Suprapubic skin (tissue), 4 donors: ENCODE results near the gene OR6K2. TPM values are rescaled to one million over a fixed set of nuclear protein-coding genes. Genes with fewer than 3 reads are reported as not detected.
"Not testable (repeated sequence)": the region's sequence is repeated elsewhere in the genome, so short reads cannot be mapped to it uniquely, and the experiment has no call there.

Experiments
- DNase-seq, 2 donors: peaks; one replicate each; pipeline ENCODE4 v3.0.0-alpha.2; 2019; ENCODE audit warnings: low spot score in 2 of 2
- H3K27ac ChIP-seq: fragments of 200-600 bp; sonication (generic); one replicate; pipeline ENCODE4 v1.5.1; 2019
- H3K27me3 ChIP-seq: fragments of 200-600 bp; sonication (generic); one replicate; pipeline ENCODE4 v1.5.1; 2019
- H3K36me3 ChIP-seq: fragments of 200-600 bp; sonication (generic); one replicate; pipeline ENCODE4 v1.5.1; 2019
- H3K4me1 ChIP-seq: fragments of 200-600 bp; sonication (generic); one replicate; pipeline ENCODE4 v1.5.1; 2019
- H3K4me3 ChIP-seq: fragments of 200-600 bp; sonication (generic); one replicate; pipeline ENCODE4 v1.5.1; 2019; ENCODE audit warnings: mild to moderate bottlenecking
- H3K9me3 ChIP-seq: fragments of 200-600 bp; sonication (generic); one replicate; pipeline ENCODE4 v1.5.1; 2019
- CTCF ChIP-seq, 2 donors: fragments of 200-600 bp in 1 of 2; fragments of 450-650 bp in 1 of 2; sonication (generic) in 1 of 2; IDR thresholded peaks; one replicate each; pipeline ENCODE4 v1.5.1; 2016 to 2019; ENCODE audit warnings: antibody characterized with exemption in 2 of 2, mild to moderate bottlenecking in 1 of 2, moderate library complexity in 1 of 2
- EP300 ChIP-seq: sonication (generic); formaldehyde crosslinking; IDR thresholded peaks from one replicate; pipeline ENCODE4 v1.6.1; 2017; ENCODE audit warnings: antibody characterized with exemption
- POLR2A ChIP-seq, 2 donors: fragments of 450-650 bp; IDR thresholded peaks; one replicate each; pipeline ENCODE4 v1.6.1; 2017; ENCODE audit warnings: antibody characterized with exemption in 2 of 2, mild to moderate bottlenecking in 2 of 2, moderate library complexity in 2 of 2
- POLR2AphosphoS5 ChIP-seq, 3 donors: sonication (generic); formaldehyde crosslinking; IDR thresholded peaks; one replicate each; pipeline ENCODE4 v1.6.1; 2017; ENCODE audit warnings: antibody characterized with exemption in 3 of 3
- WGBS: methylation state at CpG from one replicate; pipeline ENCODE4 v1.1.5; 2018; 5-methylcytosine and 5-hydroxymethylcytosine counted together
- total RNA-seq, 4 donors: library from RNA; depleted of rRNA; stranded (reverse); fragments of >200 nt; gene quantifications; one replicate each; pipeline ENCODE4 v1.1.0, GENCODE V29; 2016

OR6K2 gene
- total RNA-seq, 4 donors from 2014 or later = not detected

DNA sequence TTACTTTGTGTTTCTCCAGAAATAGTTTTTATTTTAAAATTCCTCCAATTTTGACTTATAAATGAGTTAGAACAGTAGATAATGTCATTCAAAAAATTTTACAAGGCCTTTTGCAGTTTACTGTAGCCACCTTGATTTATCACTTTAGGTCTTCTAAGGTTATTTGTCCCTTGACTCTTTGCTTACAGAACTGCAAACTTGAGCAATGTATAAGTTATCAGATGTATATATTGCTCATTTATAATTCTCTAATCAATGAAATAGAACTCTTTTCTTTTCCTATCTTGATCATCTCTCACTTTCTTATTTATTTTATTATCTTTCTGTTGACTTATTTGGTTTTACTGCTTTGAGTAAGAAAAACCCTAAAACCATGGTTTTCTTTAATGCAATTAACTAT, 8.1 kb downstream of the OR6K2 start:
- H3K36me3 ChIP-seq = no peaks in the 10 kb centered on the region
- H3K27me3 ChIP-seq = no peaks in the 10 kb centered on the region
- H3K4me1 ChIP-seq = no peaks in the 10 kb centered on the region
- no peak for TF ChIP-seq POLR2AphosphoS5 (IDR thresholded peaks at IDR 0.05)
- TF ChIP-seq EP300 = no peak
- no peak for TF ChIP-seq POLR2A (IDR thresholded peaks at IDR 0.05)
- TF ChIP-seq CTCF (IDR thresholded peaks at IDR 0.05) = no peak
- no peaks in the 10 kb centered on the region for H3K9me3 ChIP-seq
- no peak overlapping the region for H3K4me3 ChIP-seq
- H3K27ac ChIP-seq = no peak overlapping the region
- no peak for DNase-seq

DNA sequence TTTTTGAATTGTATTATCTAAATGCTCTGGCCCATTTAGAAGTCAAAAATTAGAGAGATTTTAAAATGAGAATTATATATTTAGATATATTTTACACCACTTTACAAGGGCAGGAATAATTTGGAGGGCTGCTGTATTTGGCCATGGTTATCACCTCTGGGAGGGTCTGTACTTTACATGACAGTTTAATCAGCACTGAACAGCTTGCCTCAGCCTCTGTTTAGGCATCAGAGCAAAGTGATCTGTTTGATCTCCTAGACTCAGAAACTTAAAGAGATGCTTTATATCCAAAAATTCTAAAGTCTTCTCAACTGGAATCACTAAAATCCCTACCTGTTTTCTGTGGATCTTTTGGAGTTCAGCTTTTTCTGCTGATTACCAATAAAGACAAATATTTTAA, 8.5 kb downstream of the OR6K2 start:
- H3K4me3 ChIP-seq = no peak overlapping the region
- H3K4me1 ChIP-seq = no peaks in the 10 kb centered on the region
- no peak overlapping the region for H3K27ac ChIP-seq
- no peak for DNase-seq
- no peaks in the 10 kb centered on the region for H3K36me3 ChIP-seq
- H3K27me3 ChIP-seq = no peaks in the 10 kb centered on the region
- H3K9me3 ChIP-seq = no peaks in the 10 kb centered on the region
- TF ChIP-seq EP300 (no peak), POLR2AphosphoS5 (IDR thresholded peaks at IDR 0.05) (no peak), POLR2A (IDR thresholded peaks at IDR 0.05) (no peak), CTCF (IDR thresholded peaks at IDR 0.05) (no peak)

DNA sequence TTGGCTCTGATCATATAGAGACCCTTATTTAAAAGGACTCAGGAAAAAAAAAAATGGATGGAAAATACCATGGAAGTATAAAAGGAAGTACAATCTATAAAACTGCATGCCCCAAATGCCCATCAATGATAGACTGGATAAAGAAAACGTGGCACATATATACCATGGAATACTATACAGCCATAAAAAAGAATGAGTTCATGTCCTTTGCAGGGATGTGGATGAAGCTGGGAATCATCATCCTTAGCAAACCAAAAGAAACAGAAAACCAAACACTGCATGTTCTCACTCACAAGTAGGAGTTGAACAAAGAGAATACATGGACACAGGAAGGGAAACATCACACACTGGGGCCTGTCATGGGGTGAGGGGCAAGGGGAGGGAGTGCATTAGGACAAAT, 9.3 kb downstream of the OR6K2 start:
- 58% methylated on average over 1 of the region's 1 CpG for WGBS
- not testable (repeated sequence) for H3K27me3 ChIP-seq, H3K4me1 ChIP-seq, DNase-seq, H3K9me3 ChIP-seq, H3K36me3 ChIP-seq, H3K27ac ChIP-seq, H3K4me3 ChIP-seq

- TF ChIP-seq CTCF (IDR thresholded peaks at IDR 0.05) (no peak), POLR2A (IDR thresholded peaks at IDR 0.05) (no peak), EP300 (no peak), POLR2AphosphoS5 (IDR thresholded peaks at IDR 0.05) (no peak)
- Histone ChIP-seq H3K27me3 (no peaks in the 10 kb centered on the region), H3K4me3 (no peak overlapping the region), H3K9me3 (no peaks in the 10 kb centered on the region), H3K36me3 (no peaks in the 10 kb centered on the region), H3K27ac (no peak overlapping the region), H3K4me1 (no peaks in the 10 kb centered on the region)
- DNase-seq = no peak
These were observed 10.6 kb downstream of the OR6K2 start for GRCh38 chr1:158689875-158690274.

GRCh38 chr1:158689110-158689509, 11.3 kb downstream of the OR6K2 start:
- WGBS = 69% methylated on average over 1 of the region's 1 CpG
- Histone ChIP-seq H3K36me3 (no peaks in the 10 kb centered on the region), H3K27me3 (no peaks in the 10 kb centered on the region), H3K27ac (no peak overlapping the region), H3K9me3 (no peaks in the 10 kb centered on the region), H3K4me3 (no peak overlapping the region), H3K4me1 (no peaks in the 10 kb centered on the region)
- no peak for TF ChIP-seq EP300
- no peak for TF ChIP-seq POLR2A (IDR thresholded peaks at IDR 0.05)
- TF ChIP-seq CTCF (IDR thresholded peaks at IDR 0.05) = no peak
- TF ChIP-seq POLR2AphosphoS5 (IDR thresholded peaks at IDR 0.05) = no peak
- no peak for DNase-seq

DNA sequence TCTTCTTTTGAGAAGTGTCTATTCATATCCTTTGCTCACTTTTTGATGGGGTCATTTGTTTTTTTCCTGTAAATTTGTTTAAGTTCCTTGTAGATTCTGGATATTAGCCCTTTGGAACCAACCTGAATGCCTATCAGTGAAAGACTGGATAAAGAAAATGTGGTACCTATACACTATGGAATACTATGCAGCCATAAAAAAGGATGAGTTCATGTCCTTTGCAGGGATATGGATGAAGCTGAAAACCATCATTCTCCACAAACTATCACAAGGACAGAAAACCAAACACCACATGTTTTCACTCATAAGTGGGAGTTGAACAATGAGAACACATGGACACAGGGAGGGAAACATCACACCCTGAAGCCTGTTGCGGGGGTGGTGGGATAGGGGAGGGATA, 12.1 kb downstream of the OR6K2 start:
- not testable (repeated sequence) for H3K9me3 ChIP-seq, H3K4me3 ChIP-seq, H3K36me3 ChIP-seq, H3K27me3 ChIP-seq, H3K27ac ChIP-seq, DNase-seq, H3K4me1 ChIP-seq
- WGBS = 88% methylated on average over 1 of the region's 1 CpG
